Fibroblast of lung (primary cell): ENCODE data around the gene PNKP. TPM values are rescaled to one million over a fixed set of nuclear protein-coding genes. Genes with fewer than 3 reads are reported as not detected.

Source experiments
- DNase-seq, 2 donors: peaks; one replicate each; pipeline versions ENCODE4 v3.0.0 to v3.0.0-alpha.2; 2010; ENCODE audit warnings: low read depth in 2 of 2
- H2AFZ ChIP-seq: 2 replicates; pipeline ENCODE4 v1.5.1; 2012; ENCODE audit warnings: low read length, control low read depth, inconsistent platforms
- H3K27ac ChIP-seq: 2 replicates; pipeline ENCODE4 v1.5.1; 2011; ENCODE audit warnings: low read length, control low read depth; ENCODE audit not compliant: insufficient read depth
- H3K27me3 ChIP-seq: 2 replicates; pipeline ENCODE4 v1.5.1; 2011; ENCODE audit warnings: mild to moderate bottlenecking, low read length; ENCODE audit not compliant: control insufficient read depth, insufficient read depth
- H3K36me3 ChIP-seq: 2 replicates; pipeline ENCODE4 v1.5.1; 2011; ENCODE audit warnings: low read length; ENCODE audit not compliant: control insufficient read depth, insufficient read depth
- H3K4me1 ChIP-seq: 2 replicates; pipeline ENCODE4 v1.5.1; 2011; ENCODE audit warnings: low read length; ENCODE audit not compliant: control insufficient read depth, insufficient read depth; ENCODE audit errors: extremely low read depth
- H3K4me2 ChIP-seq: 2 replicates; pipeline ENCODE4 v1.5.1; 2011; ENCODE audit warnings: low read length, control low read depth; ENCODE audit not compliant: insufficient read depth; ENCODE audit errors: extremely low read depth
- H3K4me3 ChIP-seq, 4 experiments: fragments of 200-600 bp in 1 of 4; sonication (generic) in 1 of 4; replicated peaks in 1 of 4; 2 replicates each; pipeline ENCODE4 v1.5.1; 2011 to 2016; ENCODE audit warnings: low read length in 4 of 4, low read depth in 3 of 4, mild to moderate bottlenecking in 3 of 4, control low read depth in 2 of 4, inconsistent platforms in 1 of 4, mixed read lengths in 1 of 4; ENCODE audit not compliant: insufficient read depth in 1 of 4; ENCODE audit errors: control extremely low read depth in 1 of 4
- H3K79me2 ChIP-seq: 2 replicates; pipeline ENCODE4 v1.5.1; 2012; ENCODE audit warnings: mild to moderate bottlenecking, low read length, inconsistent platforms; ENCODE audit not compliant: control insufficient read depth, insufficient read depth
- H3K9ac ChIP-seq: 2 replicates; pipeline ENCODE4 v1.5.1; 2011; ENCODE audit warnings: mild to moderate bottlenecking, low read length, control low read depth; ENCODE audit not compliant: insufficient read depth
- H3K9me3 ChIP-seq: 2 replicates; pipeline ENCODE4 v1.5.1; 2012; ENCODE audit warnings: low read depth, low read length; ENCODE audit not compliant: control insufficient read depth, insufficient read depth
- H4K20me1 ChIP-seq: 2 replicates; pipeline ENCODE4 v1.5.1; 2011; ENCODE audit warnings: low read length; ENCODE audit not compliant: control insufficient read depth, insufficient read depth; ENCODE audit errors: extremely low read depth
- EZH2 ChIP-seq: IDR thresholded peaks from 2 replicates; pipeline ENCODE4 v1.5.1; 2012; ENCODE audit warnings: low read length, control low read depth, mild to moderate bottlenecking; ENCODE audit errors: missing control alignments
- polyA plus RNA-seq, 2 donors: library from polyadenylated mRNA; depleted of rRNA in 1 of 2; stranded (reverse) in 1 of 2; unstranded in 1 of 2; fragments of >200 nt; gene quantifications; 2 replicates each; pipeline ENCODE4 v1.2.1, GENCODE V29; 2011 to 2012; ENCODE audit warnings: missing spikeins in 1 of 2
- total RNA-seq: library from RNA; depleted of rRNA; stranded (reverse); fragments of >200 nt; gene quantifications from 2 replicates; pipeline ENCODE4 v1.2.1, GENCODE V29; 2014
- TF ChIP-seq, protein P1 (sequence below), 2 donors: IDR thresholded peaks in 1 of 2; conservative IDR thresholded peaks in 1 of 2; 1 replicate in 1 of 2; 2 replicates in 1 of 2; pipeline ENCODE4 v1.5.1; 2011 to 2012; ENCODE audit warnings: low read length in 2 of 2, control low read depth in 1 of 2, inconsistent platforms in 1 of 2, low read depth in 1 of 2, mild to moderate bottlenecking in 1 of 2

Gene PNKP
- total and polyA plus RNA-seq, 2 donors (not counting 1 experiment from before 2014, with no cell fraction given), result 11.0 to 32.9 TPM

DNA sequence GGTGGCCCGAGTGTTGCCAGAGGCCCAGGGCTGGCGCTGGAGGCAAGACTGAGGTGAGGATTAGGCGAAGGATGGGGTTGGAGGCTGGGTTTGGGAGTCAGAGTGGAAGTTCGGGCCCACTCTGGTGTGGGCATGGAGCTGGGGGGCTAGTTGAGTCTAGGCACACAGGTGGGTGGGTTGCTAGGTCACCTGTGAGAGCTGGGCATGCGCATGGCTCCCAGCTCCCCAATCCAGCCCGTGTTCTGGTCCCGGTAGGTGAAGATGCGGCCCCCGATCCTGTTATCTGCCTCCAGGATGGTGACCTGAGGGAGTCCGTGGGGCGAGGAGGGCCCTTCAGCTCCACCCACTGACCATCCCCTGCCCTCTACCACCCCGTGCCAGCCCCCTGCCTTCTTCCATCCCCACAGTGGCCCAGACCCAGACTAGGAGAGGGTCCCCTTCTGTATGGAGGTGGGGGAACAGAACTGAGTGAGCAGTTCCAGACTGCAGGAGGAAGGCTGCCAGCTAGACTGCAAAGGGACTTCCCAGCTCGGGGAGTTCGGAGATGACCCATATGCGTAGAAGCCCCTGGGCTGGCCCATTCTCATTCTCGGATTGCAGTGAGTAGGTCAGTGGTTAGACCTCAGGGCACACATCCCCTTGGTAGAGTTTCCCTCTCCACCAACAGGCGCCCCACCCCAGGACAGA, 27.6 kb upstream of the PNKP start:
- H3K9me3 ChIP-seq, result no peaks in the 10 kb centered on the region
- H3K4me2 ChIP-seq, result no peak overlapping the region
- no peak overlapping the region for H3K27ac ChIP-seq
- H4K20me1 ChIP-seq, result no peaks in the 10 kb centered on the region
- no peaks in the 10 kb centered on the region for H3K27me3 ChIP-seq
- no peaks in the 10 kb centered on the region for H3K79me2 ChIP-seq
- H2AFZ ChIP-seq, result no peak overlapping the region
- H3K9ac ChIP-seq, result no peak overlapping the region
- no peak for DNase-seq
- H3K4me3 ChIP-seq, result no peak overlapping the region
- no peak for TF ChIP-seq EZH2
- TF ChIP-seq, protein P1, sequence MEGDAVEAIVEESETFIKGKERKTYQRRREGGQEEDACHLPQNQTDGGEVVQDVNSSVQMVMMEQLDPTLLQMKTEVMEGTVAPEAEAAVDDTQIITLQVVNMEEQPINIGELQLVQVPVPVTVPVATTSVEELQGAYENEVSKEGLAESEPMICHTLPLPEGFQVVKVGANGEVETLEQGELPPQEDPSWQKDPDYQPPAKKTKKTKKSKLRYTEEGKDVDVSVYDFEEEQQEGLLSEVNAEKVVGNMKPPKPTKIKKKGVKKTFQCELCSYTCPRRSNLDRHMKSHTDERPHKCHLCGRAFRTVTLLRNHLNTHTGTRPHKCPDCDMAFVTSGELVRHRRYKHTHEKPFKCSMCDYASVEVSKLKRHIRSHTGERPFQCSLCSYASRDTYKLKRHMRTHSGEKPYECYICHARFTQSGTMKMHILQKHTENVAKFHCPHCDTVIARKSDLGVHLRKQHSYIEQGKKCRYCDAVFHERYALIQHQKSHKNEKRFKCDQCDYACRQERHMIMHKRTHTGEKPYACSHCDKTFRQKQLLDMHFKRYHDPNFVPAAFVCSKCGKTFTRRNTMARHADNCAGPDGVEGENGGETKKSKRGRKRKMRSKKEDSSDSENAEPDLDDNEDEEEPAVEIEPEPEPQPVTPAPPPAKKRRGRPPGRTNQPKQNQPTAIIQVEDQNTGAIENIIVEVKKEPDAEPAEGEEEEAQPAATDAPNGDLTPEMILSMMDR (conservative IDR thresholded peaks at IDR 0.05 in 1 of 2, IDR thresholded peaks at IDR 0.05 in 1 of 2; ENCODE audit: low read depth in 1 of 2, low read length in 2 of 2), result no peak
- H3K36me3 ChIP-seq, result no peaks in the 10 kb centered on the region
- H3K4me1 ChIP-seq, result peaks cover 7% of the 10 kb centered on the region

DNA sequence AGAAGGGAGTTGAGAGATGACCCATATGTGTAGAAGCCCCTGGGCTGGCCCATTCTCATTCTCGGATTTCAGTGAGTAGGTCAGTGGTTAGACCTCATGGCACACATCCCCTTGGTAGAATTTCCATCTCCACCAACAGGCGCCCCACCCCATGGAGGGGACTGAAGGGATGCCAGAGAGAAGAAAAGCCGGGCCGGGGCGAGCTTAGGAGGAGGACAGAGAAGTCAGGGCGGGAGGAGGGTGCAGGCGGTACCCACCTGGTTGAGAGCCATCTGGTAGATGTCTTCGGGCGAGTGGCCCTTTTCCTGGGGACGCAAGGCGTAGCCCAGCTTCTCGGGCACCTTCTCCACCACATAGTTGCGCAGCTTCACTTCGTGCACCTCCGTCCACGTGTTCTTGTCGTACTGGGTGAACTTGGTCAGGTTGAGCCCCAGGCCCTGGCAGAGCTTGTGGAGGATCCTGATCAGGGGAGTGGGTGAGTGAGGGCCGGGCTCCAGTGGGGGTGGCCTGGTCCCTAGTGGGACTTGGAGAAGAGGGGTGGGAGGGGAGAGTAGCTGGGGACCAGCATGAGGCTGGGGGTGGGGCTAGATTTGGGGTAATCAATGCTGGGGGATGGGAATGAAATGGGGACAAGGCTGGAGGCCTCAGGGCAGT, 26.8 kb upstream of the PNKP start:
- H3K4me2 ChIP-seq, result no peak overlapping the region
- no peaks in the 10 kb centered on the region for H3K36me3 ChIP-seq
- no peaks in the 10 kb centered on the region for H3K27me3 ChIP-seq

DNA sequence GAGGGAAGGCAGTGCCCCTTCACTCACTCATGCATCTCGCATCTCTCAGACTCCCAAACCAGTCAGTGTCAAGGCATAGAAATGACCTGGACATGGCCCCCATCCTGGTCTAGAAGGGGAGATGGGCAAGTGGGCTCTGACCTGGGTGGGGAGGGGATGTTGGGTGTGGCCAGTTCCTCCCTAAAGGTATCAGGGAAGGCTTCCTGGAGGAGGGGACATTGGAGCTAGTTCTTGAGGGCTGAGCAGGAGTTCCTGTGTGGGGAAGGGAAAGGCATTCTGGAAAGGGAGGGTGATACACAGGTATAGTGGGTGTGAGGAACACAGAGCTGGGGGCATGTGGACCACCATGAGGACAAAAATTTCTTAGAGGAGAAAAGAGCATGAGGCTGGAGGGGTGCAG, 25.3 kb upstream of the PNKP start:
- no peaks in the 10 kb centered on the region for H3K27me3 ChIP-seq
- no peak overlapping the region for H3K4me3 ChIP-seq
- no peaks in the 10 kb centered on the region for H3K9me3 ChIP-seq
- H3K4me1 ChIP-seq, result peaks cover 7% of the 10 kb centered on the region
- no peaks in the 10 kb centered on the region for H4K20me1 ChIP-seq
- no peak overlapping the region for H3K4me2 ChIP-seq
- H2AFZ ChIP-seq, result no peak overlapping the region
- H3K79me2 ChIP-seq, result no peaks in the 10 kb centered on the region
- no peak overlapping the region for H3K9ac ChIP-seq
- H3K36me3 ChIP-seq, result no peaks in the 10 kb centered on the region
- no peak for DNase-seq
- TF ChIP-seq, protein P1 (conservative IDR thresholded peaks at IDR 0.05 in 1 of 2, IDR thresholded peaks at IDR 0.05 in 1 of 2; ENCODE audit: low read depth in 1 of 2, low read length in 2 of 2), result no peak
- TF ChIP-seq EZH2, result no peak
- H3K27ac ChIP-seq, result no peak overlapping the region

More for the DNA sequence above, 26.8 kb upstream of the PNKP start:
- Histone ChIP-seq H3K9me3 (no peaks in the 10 kb centered on the region), H4K20me1 (no peaks in the 10 kb centered on the region), H3K27ac (no peak overlapping the region), H2AFZ (no peak overlapping the region), H3K9ac (no peak overlapping the region), H3K4me1 (peaks cover 7% of the 10 kb centered on the region), H3K79me2 (no peaks in the 10 kb centered on the region), H3K4me3 (no peak overlapping the region)
- TF ChIP-seq, protein P1 (conservative IDR thresholded peaks at IDR 0.05 in 1 of 2, IDR thresholded peaks at IDR 0.05 in 1 of 2; ENCODE audit: low read depth in 1 of 2, low read length in 2 of 2), result no peak
- no peak for TF ChIP-seq EZH2
- no peak for DNase-seq
